Stimulated activated CD4-positive, alpha-beta T cell treated with anti-CD3 and anti-CD28 coated beads, Interleukin-2, amount 100 ng/mL, for 24 hours (primary cell): ENCODE results near the gene FBXO46.

Source experiments
- DNase-seq, 2 donors: peaks; one replicate each; pipeline ENCODE4 v3.0.0-alpha.2; 2020

FBXO46 gene

DNA sequence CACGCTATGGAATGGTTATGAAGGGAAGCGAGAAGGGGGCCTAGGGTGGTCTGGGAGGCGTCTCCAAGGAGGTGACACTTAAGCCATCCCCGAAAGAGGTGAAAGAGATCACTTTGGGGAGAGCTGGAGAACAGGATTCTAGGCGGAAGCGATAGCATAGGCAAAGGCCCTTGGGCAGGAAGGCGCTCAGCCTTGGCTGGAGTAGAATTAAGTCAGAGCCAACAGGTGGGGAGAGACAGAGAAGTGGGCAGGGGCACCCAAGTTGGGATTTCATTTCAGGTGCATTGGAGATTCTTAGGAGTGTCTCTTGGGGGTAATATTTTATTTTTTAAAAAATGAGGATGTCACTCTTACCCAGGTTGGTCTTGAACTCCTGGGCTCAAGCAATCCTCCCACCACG is 48.6 kb downstream of the FBXO46 start:
- DNase-seq, result no peak

DNA sequence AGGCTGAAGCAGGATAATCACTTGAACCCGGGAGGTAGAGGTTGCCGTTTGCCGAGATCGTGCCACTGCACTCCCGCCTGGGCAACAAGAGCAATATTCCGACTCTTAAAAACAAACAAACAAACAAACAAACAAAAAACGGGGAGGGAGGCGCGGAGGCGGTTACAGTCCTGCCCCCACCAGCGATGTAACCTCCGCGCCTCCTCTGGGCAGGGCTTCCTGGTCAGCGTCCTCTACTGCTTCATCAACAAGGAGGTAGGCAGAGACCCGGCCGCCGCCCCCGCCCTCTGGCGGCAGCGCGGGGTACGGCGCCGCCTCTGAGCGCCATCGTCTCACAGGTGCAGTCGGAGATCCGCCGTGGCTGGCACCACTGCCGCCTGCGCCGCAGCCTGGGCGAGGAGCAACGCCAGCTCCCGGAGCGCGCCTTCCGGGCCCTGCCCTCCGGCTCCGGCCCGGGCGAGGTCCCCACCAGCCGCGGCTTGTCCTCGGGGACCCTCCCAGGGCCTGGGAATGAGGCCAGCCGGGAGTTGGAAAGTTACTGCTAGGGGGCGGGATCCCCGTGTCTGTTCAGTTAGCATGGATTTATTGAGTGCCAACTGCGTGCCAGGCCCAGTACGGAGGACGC is 49.2 kb downstream of the FBXO46 start:
- peak; percentile 87 to 89 for DNase-seq

DNA sequence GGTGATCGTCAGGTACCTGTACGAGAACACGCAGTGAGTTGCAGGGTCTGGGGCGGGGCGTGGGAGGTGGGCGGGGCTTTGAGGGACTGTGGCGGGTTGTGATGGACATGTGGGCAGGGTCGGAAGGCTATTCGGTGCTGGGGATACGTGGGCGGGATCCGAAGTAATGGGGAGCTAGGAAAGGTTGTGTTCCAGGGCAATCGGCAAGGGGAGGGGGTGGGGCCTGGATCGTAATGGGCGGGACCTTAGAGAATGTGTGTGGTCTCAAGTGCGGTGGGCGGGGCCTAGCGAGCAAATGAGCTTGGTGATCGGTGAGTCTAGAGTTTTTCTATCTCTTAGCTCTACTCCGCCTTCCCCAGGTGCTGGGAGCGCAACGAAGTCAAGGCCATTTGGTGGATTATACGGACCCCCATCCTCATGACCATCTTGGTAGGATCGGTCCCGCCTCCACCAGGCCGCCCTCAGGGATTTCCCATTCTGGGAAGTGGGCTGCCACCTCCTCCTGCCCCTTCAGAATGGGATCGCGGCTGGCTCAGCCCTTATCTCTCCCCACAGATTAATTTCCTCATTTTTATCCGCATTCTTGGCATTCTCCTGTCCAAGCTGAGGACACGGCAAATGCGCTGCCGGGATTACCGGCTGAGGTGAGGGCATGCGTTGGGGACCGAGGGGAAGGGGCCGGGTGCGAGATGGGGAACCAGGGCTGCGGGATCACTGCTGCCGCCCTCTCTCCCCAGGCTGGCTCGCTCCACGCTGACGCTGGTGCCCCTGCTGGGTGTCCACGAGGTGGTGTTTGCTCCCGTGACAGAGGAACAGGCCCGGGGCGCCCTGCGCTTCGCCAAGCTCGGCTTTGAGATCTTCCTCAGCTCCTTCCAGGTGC is 53.1 kb downstream of the FBXO46 start:
- DNase-seq, result peak; percentile 84 to 90

DNA sequence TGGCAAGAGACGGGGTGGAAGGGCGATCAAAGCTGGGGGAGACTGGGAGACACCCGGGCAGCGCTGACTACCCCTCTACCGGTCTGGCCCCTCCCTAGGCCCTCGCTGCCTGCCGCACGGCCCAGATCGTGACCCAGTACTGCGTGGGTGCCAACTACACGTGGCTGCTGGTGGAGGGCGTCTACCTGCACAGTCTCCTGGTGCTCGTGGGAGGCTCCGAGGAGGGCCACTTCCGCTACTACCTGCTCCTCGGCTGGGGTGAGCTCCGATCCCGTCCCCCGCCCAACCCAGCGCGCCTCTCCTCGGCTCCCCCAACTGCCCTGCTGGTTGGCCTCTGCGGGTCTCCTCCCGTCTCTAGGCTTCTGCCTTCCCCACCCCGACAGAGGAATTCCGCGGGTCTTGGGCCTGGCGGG is 53.8 kb downstream of the FBXO46 start:
- DNase-seq, result peak; percentile 43 to 56

DNA sequence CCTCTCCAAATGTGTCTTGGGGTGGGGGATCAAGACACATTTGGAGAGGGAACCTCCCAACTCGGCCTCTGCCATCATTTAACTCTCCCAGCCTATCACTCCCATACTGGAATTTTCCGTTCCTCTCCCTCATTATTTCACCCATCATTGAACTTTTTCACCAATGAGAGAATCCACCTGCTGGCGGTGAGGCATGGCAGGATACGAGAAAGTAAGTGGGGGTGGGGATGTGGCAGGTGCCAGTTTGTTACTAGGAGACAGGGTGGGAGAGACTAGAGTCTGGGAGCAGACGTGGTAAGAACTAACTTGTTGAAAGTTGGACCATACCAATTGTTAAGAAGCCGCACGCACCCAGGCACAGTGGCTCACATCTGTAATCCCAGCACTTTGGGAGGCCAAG is 55.8 kb downstream of the FBXO46 start:
- no peak for DNase-seq

DNA sequence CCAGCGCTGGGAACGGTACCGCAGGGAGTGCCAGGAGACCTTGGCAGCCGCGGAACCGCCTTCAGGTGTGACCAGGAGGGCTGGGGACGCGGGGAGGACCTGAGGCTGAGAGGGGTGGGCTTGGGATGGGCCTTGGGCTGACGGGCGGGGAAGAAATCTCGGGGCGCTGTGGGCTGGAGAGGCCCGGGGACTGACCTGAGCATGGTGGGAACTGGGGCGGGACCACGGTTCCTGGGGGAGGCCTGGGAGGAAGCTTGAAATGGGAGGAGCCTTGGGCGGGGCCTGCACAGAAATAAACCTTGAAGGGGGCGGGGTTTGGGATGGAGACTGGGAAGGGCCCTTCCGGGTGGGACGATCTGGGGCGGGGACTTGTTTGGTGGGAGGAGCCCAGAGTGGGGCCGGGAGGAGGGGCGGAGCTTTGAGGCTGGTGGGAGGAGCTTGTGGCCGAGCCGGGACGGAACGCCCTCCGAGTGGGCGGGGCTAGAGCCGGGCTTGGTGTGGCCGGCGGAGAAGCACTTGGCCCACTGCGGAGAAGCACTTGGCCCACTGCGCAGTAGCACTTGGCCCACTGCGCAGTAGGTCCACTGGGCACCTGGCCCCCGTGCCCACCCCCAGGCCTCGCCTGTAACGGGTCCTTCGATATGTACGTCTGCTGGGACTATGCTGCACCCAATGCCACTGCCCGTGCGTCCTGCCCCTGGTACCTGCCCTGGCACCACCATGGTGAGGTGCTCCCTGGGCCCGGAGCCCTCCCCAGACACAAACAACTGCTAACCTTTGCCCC is 59.8 kb downstream of the FBXO46 start:
- peak; percentile 53 to 75 for DNase-seq

DNA sequence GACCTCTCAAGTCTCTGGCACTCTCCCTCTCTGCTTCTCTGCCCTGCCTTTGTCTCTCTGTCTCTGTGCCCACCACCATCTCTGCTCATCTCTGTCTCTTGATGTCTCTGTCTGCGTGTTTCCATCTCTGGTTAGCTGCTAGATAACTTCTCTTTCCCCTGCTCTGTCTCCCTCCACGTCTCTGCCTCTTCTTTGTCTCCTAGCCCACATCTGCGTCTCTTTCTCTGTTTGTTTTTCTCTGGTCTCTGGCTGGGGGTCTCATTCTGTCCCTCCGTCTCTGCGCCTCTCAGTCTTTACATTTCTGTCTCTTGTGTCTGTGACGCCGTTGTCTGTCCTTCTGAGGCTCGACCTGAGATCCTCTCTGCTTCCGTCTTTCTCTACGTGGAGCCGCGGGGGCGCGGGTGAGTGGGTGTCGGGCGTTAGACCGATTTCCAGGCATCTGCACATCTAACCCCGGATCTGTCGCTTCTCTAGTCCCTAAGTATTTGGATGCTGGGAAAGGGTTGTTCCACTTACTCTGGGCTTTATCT is 62.3 kb downstream of the FBXO46 start:
- DNase-seq, result peak; percentile 39 to 44

DNA sequence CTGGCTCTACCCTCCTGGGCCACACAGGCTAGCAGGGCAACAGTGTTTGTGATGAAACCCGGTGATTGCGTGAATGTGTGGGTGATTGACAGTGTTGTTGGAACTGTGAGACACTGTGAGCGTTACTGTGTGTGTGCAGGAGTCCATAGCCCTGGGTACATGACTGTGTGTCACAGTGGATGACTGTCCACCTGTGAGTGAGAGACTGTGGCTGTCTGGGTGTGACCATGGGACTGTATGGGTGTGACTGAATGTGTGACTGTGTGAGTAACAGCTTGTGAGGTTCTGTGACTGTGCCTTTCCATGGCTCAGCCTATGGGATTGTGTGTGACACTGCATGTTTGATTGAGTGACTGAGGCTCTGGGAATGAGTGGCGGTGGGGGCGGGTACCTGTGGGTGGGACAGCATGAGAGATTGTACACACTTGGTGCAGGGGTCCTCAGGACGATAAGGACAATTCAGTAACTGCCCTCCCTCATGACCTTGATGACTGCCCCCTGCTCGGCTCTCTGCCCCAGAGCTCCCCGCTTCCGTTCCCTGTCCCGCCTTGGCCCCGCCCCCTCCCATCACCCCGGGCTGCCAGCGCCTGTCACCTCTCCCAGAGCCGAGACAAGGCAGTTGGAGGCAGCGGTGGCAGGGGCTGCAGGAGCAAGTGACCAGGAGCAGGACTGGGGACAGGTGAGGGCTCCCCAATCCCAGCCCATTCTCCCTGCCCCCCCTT is 62.9 kb downstream of the FBXO46 start, which contains the start of gene GIPR:
Gene GIPR, plus strand, starts transcription at position 602 of the 722 bp plus-strand sequence. CDS start 1,300 bp downstream, outside the sequence.
- peak; percentile 75 to 80 for DNase-seq

DNA sequence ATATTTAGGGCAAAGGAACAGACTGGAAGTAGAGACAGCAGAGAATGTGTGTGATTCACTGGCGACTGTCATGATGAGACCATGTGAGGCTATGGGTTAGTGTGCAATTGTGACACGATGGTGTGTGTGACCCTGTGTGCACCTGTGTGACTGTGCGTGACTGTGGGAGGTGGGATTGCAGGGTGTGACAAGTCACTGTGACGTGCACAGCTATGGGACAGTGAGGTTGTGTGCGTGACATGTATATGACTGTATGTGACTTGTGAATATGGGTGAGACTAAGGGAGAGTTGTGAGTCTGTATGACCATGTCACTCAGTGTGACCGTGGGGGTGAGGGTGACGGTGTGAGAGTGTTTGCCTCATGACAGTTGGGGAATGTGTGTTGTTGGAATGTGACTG is 66.1 kb downstream of the FBXO46 start:
- DNase-seq, result no peak

DNA sequence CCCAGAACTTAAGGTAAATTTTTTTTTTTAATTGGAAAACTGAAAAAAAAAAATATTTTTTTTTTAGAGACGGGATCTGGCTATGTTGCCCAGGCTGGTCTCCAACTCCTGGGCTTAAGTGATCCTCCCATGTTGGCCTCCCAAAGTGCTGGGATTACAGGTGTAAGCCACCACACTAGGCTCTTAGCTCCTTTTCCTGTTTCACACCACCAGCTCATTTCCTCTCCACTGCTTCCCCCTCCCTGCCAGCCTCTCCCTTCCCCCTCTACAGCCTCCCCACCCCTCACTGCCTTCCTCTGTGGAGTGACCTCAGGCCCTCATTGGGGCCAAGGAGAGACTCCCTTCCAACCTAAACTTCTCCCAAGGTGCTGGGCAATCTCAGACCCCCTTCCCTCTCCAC is 66.9 kb downstream of the FBXO46 start:
- DNase-seq, result no peak

DNA sequence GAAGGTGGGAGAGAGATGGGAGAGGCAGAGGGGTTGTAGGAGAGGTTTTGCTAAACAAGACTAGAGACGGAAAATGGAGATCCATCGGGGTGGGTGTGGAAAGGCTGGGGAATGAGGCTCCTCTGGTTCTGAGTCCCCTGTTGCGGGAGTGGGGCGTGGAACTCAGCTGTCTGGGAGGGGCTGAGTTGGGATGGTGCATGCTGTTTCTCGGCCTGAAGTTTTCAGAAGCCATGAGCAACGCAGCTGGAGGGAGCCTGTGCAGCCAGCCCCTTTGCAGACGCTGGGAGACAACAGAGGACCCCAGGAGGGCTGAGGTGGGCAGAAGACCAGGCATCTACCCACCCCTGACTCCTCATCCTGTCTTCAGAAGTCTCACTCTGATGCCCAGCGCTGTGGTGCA is 70.1 kb downstream of the FBXO46 start:
- DNase-seq, result no peak
